HT1080 (cell line): ENCODE measurements around the gene ABCA3. TPM values are rescaled to one million over a fixed set of nuclear protein-coding genes. Genes with fewer than 3 reads are reported as not detected.
A peak's percentile ranks its signal among the peaks of the same experiment; 100 is the strongest.
"Not testable (repeated sequence)": the region's sequence is repeated elsewhere in the genome, so short reads cannot be mapped to it uniquely, and the experiment has no call there.

ENCODE experiments used
- DNase-seq: peaks from one replicate; pipeline ENCODE4 v3.0.0-alpha.2; 2015; ENCODE audit warnings: low read depth
- total RNA-seq: library from RNA; depleted of rRNA; stranded (reverse); fragments of >200 nt; shearing (Covaris generic); gene quantifications from 2 replicates; pipeline ENCODE4 v1.2.3, GENCODE V29; 2014

The ABCA3 gene
- total RNA-seq, 1 experiment from 2014 or later = 0.14 TPM

- DNase-seq = no peak
Measured at GRCh38 chr16:2280981-2281542, 59.5 kb downstream of the ABCA3 start.

GRCh38 chr16:2280461-2280860, 60.1 kb downstream of the ABCA3 start:
- DNase-seq = no peak

GRCh38 chr16:2278956-2279800, 61.4 kb downstream of the ABCA3 start:
- no peak for DNase-seq

- no peak for DNase-seq
Measured at GRCh38 chr16:2278272-2278608, 62.3 kb downstream of the ABCA3 start.

- DNase-seq = no peak
Measured at GRCh38 chr16:2277466-2278271, 62.9 kb downstream of the ABCA3 start.

- DNase-seq = no peak
Measured at GRCh38 chr16:2276368-2277195, 63.9 kb downstream of the ABCA3 start.

GRCh38 chr16:2275476-2276367, 64.8 kb downstream of the ABCA3 start:
- no peak for DNase-seq

GRCh38 chr16:2273931-2274330, 66.6 kb downstream of the ABCA3 start:
- DNase-seq = no peak

- no peak for DNase-seq
Measured at GRCh38 chr16:2273484-2273883, 67.0 kb downstream of the ABCA3 start.

- no peak for DNase-seq
Measured at GRCh38 chr16:2271848-2272461, 68.6 kb downstream of the ABCA3 start.

- no peak for DNase-seq
Measured at GRCh38 chr16:2270588-2271470, 69.7 kb downstream of the ABCA3 start.

- DNase-seq = no peak
Measured at GRCh38 chr16:2270070-2270462, 70.5 kb downstream of the ABCA3 start.

- peak; percentile 93 for DNase-seq
Measured at GRCh38 chr16:2267913-2268666, 72.4 kb downstream of the ABCA3 start, which contains the start of gene RNPS1. RNPS1 (minus strand) TSS chr16:2268126; CDS start chr16:2264643, 3,483 bp downstream.

GRCh38 chr16:2267505-2267912, 73.0 kb downstream of the ABCA3 start:
- DNase-seq = not testable (repeated sequence)

GRCh38 chr16:2266887-2267286, 73.6 kb downstream of the ABCA3 start:
- DNase-seq = peak; percentile 13

GRCh38 chr16:2263026-2263425, 77.5 kb downstream of the ABCA3 start:
- DNase-seq = not testable (repeated sequence)

- DNase-seq = no peak
Measured at GRCh38 chr16:2260250-2260649, 80.3 kb downstream of the ABCA3 start.

GRCh38 chr16:2258530-2258929, 82.0 kb downstream of the ABCA3 start:
- not testable (repeated sequence) for DNase-seq
